ENCODE results near the gene CDCA4.
A peak's percentile ranks its signal among the peaks of the same experiment; 100 is the strongest.
"Not testable (repeated sequence)": the region's sequence is repeated elsewhere in the genome, so short reads cannot be mapped to it uniquely, and the experiment has no call there.

CDCA4 gene

DNA sequence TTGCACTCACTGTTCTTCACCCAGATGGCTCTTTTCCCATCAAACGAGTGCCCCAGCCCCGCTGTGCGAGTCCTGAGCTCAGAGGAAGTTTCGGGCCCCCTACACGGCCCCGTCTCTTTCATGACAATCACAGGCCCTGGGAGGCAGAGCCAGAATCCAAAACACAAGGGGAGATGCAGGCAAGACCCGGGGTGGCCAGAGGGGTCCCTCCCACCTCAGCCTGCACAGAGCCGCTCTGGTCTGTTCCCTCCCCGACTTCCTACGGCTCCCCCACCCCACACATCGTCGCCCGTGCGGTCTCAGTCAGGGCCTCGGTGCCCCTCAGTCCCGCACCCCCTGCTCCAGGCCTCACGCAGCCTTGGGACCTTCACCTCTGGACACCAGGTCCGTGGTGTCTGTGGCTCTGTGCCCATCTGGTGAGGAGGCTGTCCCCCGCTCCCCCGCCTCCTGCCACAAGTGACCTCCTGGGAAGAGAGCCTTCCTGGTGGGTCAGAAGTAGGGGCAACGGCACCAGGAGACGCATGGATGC lies 35.5 kb upstream of the CDCA4 start:
- DNase-seq: no peak

DNA sequence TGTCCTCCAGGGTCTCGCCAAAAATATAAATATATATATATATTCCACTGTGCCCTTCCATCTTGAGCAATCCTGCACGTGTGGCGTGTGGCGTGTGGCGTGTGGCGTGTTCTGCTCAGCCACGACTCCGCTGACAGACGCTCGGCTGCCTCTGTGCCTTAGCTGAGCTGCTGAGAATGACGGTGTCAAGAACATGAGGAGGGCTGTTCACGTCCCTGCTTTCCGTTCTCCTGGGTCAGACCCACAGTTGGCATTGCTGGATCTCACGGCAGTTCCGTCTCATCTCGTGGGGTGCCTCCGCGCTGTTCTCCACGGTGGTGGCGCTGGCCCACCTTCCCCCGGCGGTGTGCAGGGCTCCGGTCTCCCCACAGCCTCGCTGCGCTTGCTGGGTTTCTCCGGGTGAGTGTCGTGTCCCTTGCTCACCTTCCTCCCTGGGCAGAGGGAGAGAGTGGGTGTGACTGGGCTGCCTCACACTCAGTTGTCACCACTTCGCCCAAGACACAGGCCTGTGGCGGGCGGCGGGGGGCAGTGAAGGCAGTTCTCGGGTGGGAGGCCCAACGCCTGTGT lies 34.9 kb upstream of the CDCA4 start:
- no peak for DNase-seq

DNA sequence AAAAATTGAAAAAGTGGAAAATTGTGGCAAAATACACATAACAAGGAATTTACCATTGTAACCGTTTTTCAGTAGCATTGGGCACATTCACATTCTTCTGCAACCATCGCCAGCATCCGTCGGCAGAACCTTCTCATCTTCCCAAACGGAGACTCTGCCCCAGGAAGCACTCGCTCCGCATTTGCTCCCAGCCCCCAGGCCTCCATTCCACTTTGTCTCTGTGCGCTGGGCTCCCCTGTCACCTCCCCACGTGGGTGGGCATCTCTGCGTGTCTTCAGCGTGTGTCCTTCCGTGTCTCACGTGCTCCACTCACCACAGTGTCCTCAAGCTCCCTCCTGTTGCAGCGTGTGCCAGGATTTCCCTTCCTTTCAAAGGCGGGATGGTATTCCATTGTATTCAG lies 34.5 kb upstream of the CDCA4 start:
- DNase-seq: no peak

- no peak for DNase-seq
These were observed 33.1 kb upstream of the CDCA4 start for GRCh38 chr14:105053996-105054395.

- no peak for DNase-seq
These were observed 32.5 kb upstream of the CDCA4 start for GRCh38 chr14:105053421-105053820.

- no peak for DNase-seq
These were observed 31.2 kb upstream of the CDCA4 start for GRCh38 chr14:105052110-105052458.

GRCh38 chr14:105051182-105052109 lies 30.6 kb upstream of the CDCA4 start:
- DNase-seq: no peak

DNA sequence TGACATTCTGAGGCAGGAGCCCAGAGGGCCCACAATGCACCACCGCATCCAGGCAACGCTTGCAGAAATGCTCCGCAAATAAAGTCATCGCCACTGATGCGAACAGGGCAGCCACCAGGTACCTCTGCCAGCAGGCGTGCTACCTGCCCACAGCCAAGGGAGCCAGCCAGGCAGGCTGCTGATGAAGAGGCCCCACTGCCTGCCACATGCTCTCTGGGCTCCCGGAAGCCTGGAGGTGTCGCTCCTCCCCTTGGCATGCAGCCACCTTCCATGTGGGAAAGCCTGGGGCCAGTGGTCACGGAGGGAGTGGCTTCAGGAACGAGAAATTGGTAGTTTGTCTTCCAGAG lies 29.6 kb upstream of the CDCA4 start:
- no peak for DNase-seq

- DNase-seq: no peak
These were observed 29.1 kb upstream of the CDCA4 start for GRCh38 chr14:105049753-105050550.

- DNase-seq: no peak
These were observed 26.6 kb upstream of the CDCA4 start for GRCh38 chr14:105047283-105048016.

- DNase-seq: no peak
These were observed 26.0 kb upstream of the CDCA4 start for GRCh38 chr14:105046891-105047282.

DNA sequence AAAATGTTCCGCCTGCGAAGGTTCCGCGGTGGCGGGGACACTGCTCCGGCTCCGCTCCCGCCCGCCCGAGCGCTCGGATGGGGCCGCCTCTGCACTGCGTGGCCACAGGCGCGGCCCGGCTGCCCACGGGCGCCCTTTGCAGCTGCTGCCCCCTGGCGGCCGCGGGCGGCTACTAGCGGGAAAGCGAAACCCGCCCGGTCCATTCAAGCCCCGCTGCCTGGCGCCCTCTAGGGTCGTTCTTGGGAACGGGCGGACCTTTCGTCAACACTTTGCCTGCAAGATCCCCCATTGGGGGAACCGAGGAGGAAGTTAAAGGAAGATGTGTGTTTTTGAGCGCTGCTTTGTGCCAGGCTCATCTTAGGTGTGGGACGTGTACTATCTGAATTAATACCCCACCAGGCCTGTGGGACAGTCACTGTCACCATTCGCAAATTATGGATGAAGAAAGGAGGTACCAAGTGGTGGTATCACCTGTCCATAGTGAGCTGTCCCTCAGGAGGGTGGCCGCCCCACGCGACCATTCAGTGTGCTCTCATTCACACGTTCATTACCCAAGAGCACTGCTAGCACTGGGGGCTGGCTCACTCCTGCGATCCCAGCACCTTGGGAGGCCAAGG lies 24.9 kb upstream of the CDCA4 start:
- DNase-seq: peak; percentile 70

GRCh38 chr14:105043641-105044040 lies 22.8 kb upstream of the CDCA4 start:
- no peak for DNase-seq

DNA sequence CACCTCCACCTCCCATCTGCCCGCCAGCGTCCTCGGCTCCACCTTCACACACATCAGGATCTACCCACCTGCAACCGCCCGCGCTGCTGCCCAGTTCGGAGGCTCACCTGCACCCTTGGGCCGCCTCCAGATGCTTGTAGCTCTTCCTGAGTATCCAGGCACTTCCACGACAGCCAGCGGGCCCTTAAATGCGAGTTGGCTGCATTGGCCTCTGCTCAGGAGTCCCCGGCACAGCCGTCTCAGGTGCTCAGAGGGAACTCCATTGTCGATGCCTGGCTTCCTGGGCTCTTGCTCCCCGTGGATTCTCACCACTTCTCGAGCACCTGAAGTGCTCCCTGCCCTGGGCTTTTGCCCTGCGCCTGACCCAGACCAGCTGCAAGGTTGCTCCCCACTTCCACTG lies 21.9 kb upstream of the CDCA4 start:
- no peak for DNase-seq

DNA sequence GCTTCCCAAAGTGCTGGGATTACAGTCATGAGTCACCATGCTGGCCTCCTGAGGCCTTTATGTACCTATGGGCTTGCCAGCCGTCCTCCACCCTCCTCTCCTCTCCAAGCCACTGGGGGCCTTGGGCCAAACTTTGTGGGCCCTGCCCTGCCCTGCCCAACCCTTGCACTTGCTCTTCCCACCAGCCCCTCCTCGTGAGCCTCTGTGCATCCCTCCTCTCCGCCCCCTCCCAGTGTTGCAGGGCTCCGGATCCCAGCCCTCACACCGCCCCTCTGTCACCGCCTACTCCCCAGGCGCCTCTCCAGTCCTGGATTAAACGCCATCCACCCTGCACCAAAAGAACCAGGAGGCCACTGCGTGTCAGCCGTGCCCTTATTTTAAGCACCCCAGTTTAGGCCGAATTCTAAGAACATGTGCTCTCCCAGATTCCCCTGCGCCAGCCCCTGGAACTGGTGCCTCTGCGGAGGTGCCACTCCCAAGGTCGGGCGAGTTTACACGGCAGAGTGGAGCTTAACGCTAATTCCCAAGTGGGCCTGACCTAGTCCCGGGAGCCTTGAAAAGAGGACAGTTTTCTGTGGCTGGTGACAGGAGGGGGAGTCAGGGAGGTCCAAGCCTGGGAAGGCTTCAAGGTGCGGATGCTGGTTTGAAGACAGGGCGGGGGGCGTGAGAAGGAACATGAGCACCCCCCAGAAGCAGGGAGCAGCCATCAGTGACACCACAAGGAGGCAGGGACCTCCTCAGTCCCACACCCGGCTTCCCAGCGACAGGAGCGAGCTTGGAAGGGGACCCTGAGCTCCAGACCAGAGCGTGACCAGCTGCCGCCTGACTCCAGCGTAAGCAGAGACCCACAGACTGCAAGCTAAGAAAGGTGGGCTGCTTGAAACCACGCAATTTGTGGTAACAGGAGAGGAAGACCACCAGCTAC lies 21.2 kb upstream of the CDCA4 start:
- no peak for DNase-seq

DNA sequence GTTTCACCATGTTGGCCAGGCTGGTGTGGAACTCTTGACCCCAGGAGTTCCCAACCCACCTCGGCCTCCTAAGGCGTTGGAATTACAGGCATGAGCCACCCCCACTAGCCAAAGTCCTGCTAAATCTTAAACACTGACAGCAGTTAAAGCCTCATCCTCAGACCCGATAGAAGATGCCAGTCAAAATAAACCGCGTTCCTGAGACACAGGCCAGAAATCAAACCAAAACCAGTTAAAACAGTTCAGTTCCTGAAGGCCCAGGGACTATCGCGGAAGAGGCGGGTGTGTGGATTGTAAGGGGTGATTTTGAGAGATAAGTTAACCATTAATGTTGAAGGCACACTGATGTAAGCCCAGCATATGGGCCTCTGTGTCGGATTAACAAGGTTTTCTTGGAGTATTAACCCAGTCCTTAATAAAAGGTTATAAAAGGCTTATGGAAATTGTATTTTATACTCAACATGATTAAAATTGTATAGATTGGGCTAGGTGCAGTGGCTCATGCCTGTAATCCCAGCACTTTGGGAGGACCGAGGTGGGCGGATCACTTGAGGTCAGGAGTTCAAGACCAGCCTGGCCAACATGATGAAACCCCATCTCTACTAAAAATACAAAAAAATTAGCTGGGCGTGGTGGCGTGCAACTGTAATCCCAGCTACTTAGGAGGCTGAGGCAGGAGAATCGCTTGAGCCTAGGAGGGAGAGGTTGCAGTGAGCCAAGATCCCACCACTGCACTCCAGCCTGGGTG lies 18.7 kb upstream of the CDCA4 start:
- DNase-seq: no peak

GRCh38 chr14:105035616-105036015 lies 14.7 kb upstream of the CDCA4 start:
- DNase-seq: not testable (repeated sequence)

- DNase-seq: no peak
These were observed 13.6 kb upstream of the CDCA4 start for GRCh38 chr14:105034315-105035039.

DNA sequence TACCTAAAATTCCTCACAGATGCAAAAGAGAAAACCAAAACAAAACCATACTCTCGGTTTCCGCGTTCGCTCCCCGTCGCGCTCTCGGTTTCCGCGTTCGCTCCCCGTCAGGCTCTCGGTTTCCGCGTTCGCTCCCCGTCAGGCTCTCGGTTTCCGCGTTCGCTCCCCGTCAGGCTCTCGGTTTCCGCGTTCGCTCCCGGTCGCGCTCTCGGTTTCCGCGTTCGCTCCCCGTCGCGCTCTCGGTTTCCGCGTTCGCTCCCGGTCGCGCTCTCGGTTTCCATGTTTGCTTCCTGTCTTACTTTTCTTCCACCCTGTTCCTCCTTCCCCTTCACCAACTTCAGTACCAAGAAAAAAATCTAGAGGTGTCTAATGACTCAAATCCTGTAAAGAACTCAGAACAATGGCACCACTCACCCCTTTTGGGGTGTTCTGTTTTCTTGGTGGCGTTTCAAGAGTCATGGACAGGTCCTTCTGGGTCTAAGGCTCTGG lies 12.6 kb upstream of the CDCA4 start:
- not testable (repeated sequence) for DNase-seq

- DNase-seq: peak; percentile 35
These were observed 11.6 kb upstream of the CDCA4 start for GRCh38 chr14:105032451-105032901.
